Lower leg skin (tissue), 4 donors: Measurements from ENCODE around the gene PTPDC1. TPM values are rescaled to one million over a fixed set of nuclear protein-coding genes. Genes with fewer than 3 reads are reported as not detected.

Experiments
- DNase-seq, 2 donors: peaks; one replicate each; pipeline ENCODE4 v3.0.0-alpha.2; 2019; ENCODE audit warnings: low spot score in 2 of 2
- H3K4me3 ChIP-seq: fragments of 200-600 bp; sonication (generic); 2 replicates; pipeline ENCODE4 v1.5.1; 2017; ENCODE audit warnings: mild to moderate bottlenecking, low read depth; ENCODE audit not compliant: poor library complexity, severe bottlenecking
- POLR2A ChIP-seq, 2 donors: fragments of 450-650 bp; IDR thresholded peaks; one replicate each; pipeline ENCODE4 v1.6.1; 2016 to 2017; ENCODE audit warnings: antibody characterized with exemption in 2 of 2, mild to moderate bottlenecking in 1 of 2, moderate library complexity in 1 of 2
- WGBS, 2 donors: methylation state at CpG; one replicate each; pipeline ENCODE4 v1.1.5; 2018; 5-methylcytosine and 5-hydroxymethylcytosine counted together
- intact Hi-C: fragments of 100-400 bp; cut with DNase I; formaldehyde crosslinking; loops from one replicate; pipeline ENCODE4 v1.15.0; 2023; ENCODE audit warnings: low total_unique reads
- total RNA-seq, 4 donors: library from RNA; depleted of rRNA; stranded (reverse); fragments of >200 nt; gene quantifications; one replicate each; pipeline ENCODE4 v1.1.0, GENCODE V29; 2016
- TF ChIP-seq, protein P1 (sequence below), 3 donors: fragments of 450-650 bp; IDR thresholded peaks; one replicate each; pipeline ENCODE4 v1.5.1; 2016; ENCODE audit warnings: antibody characterized with exemption in 3 of 3, mild to moderate bottlenecking in 3 of 3, moderate library complexity in 2 of 3

Gene PTPDC1
- total RNA-seq, 4 donors from 2014 or later: 5.9 to 9.1 (median 7.6) TPM

DNA sequence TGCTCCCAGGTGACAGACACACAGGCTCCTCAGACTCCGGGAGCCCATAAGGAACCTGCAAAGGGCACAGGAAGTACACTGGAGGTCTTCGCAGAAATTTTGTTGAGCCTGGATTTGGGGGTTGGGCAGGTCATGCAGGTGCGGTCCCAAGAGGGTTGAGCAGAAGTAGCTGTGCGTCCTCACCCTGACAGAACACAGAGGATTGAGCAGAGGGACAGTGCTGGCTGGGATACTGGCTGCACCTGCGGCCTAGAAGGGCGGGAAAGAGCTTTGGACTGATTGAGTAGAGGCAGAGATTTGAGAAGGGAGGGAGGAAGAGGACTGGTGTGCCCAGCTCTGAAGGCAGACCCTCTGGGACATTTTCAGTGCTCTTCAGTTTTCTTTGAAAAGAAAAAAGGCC lies 65.4 kb downstream of the PTPDC1 start:
- 89 to 98% methylated on average over 6 of the region's 6 CpGs for WGBS, 2 donors
- H3K4me3 ChIP-seq: no peak overlapping the region
- intact Hi-C loops: no loop called here
- DNase-seq: no peak
- TF ChIP-seq POLR2A (IDR thresholded peaks at IDR 0.05): no peak
- TF ChIP-seq, protein P1, sequence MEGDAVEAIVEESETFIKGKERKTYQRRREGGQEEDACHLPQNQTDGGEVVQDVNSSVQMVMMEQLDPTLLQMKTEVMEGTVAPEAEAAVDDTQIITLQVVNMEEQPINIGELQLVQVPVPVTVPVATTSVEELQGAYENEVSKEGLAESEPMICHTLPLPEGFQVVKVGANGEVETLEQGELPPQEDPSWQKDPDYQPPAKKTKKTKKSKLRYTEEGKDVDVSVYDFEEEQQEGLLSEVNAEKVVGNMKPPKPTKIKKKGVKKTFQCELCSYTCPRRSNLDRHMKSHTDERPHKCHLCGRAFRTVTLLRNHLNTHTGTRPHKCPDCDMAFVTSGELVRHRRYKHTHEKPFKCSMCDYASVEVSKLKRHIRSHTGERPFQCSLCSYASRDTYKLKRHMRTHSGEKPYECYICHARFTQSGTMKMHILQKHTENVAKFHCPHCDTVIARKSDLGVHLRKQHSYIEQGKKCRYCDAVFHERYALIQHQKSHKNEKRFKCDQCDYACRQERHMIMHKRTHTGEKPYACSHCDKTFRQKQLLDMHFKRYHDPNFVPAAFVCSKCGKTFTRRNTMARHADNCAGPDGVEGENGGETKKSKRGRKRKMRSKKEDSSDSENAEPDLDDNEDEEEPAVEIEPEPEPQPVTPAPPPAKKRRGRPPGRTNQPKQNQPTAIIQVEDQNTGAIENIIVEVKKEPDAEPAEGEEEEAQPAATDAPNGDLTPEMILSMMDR (IDR thresholded peaks at IDR 0.05): no peak

DNA sequence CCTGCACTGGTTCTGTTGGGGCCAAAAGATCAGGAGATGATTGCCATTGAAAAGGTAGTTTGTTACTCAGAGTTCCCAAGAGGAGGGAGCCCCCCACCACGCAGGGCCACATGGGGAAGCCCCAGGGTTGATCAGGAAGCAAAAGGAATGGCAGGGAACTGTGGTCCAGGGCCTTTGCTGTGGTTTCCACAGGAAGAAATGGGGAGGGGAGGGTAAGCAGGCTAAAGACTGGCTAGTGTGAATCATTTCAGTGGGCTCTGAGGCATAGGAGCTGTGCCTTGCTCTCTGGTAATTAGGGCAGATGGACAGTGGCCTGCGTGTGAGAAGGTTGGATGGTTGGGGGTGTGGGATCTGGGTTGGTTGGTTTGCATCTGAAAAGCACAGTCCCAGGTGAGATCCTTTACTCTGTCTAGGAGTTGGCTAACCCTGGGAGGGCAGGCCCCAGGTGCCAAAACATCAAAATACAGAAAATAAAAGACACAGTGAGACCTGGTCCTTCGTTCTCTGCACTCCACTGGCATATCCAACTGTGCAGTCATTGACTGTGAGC lies 66.1 kb downstream of the PTPDC1 start:
- H3K4me3 ChIP-seq: no peak overlapping the region
- intact Hi-C loops: no loop called here
- no peak for TF ChIP-seq POLR2A (IDR thresholded peaks at IDR 0.05)
- TF ChIP-seq, protein P1 (IDR thresholded peaks at IDR 0.05): no peak
- DNase-seq: no peak
- WGBS, 2 donors: 78 to 87% methylated on average over 3 of the region's 3 CpGs

DNA sequence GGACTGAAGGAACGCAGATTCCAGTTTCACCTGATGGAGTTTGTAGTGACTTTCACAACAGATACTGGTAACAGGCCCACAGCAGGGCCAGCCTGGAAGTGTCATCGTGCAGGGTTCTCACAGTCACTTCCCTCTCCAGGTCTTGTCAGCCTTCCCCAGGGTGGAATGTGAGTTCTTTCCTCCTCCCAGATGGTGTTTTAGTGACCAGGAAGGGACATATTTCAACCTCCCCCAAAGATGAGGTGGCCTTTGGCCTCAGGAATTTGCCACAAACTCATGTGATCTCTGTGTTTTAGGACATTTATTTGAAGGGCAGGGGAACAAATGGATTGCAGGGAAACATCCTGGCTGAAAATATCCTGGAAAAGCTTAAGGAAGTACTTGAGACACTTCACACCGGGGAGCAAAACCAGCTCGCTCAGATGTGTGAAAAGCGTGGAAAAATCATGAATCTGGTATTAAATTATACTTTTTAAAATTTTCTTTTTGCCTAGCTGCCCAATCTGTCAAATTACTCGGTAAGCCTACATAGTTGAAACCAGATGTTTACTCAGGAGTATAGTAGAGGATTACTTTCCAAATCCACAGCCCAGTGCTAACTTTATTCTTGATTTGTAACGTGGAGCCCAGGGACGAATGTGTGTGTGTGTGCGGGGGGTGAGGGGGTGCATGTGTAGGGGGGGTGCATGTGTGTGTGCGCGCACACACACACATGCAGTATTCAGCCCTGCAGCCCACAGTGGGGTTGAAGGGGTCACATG lies 66.8 kb downstream of the PTPDC1 start:
- no peak for DNase-seq
- no peak for TF ChIP-seq POLR2A (IDR thresholded peaks at IDR 0.05)
- TF ChIP-seq, protein P1 (IDR thresholded peaks at IDR 0.05): no peak

DNA sequence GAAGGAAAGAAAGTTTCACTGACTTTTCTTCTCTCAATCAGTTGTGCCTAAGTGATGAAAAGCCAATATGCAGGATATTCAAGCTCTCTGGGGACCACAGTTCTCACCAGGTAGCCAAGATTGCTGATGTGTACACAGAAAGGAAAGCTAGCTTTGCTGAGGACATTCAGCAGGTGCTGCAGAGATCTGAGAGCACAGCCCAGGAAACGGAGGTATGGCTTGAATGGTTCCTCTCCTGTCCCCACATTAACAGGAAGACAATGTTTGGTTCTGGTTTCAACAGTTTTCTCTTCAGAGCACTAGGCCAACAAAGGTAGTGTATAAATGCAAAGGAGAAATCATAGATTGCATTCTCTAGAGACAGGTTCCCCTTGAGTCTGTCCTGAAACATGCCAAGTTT lies 69.6 kb downstream of the PTPDC1 start:
- no peak overlapping the region for H3K4me3 ChIP-seq
- 68 to 89% methylated on average over 1 of the region's 1 CpG for whole genome bisulfite sequencing, 2 donors
- DNase-seq: no peak
- TF ChIP-seq, protein P1 (IDR thresholded peaks at IDR 0.05): no peak
- TF ChIP-seq POLR2A (IDR thresholded peaks at IDR 0.05): no peak
- intact Hi-C loops: no loop called here

More for the DNA sequence above, 66.8 kb downstream of the PTPDC1 start:
- intact Hi-C loops: no loop called here
- WGBS, 2 donors: 70 to 75% methylated on average over 11 of the region's 11 CpGs
- H3K4me3 ChIP-seq: no peak overlapping the region

DNA sequence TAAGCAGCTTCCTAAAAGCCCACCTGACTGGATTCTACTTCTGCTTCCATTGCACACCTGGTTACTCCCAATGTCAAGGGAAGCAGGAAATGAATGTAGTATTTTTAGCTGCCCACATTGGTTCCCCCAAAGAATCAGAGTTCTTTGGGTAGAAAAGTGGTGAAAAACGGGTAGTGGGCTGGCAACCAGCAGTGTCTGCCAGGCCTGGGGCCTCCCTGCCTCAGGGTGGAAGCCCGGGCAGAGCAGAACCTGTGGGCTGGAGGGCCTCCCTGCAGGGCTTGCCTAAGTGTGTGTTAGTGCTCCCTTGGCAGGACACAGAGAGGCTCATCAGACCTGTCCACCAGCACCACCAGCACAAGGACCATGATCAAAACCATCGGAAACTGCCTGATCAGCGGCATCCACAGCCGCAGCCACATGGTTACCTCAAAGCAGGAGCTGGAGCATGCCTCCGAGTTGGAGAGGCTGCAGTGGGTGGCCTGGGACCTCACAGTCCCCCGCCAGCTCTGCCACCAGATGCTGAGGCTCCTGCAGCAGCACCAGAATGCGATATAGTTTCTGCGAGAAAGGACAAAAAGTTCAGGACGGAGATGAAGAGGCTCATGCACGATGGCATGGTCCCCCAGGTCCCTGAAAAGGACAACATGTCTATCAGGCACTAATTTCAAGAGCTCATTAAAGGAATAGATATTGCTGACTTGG lies 72.2 kb downstream of the PTPDC1 start:
- DNase-seq: no peak
- TF ChIP-seq POLR2A (IDR thresholded peaks at IDR 0.05): no peak
- TF ChIP-seq, protein P1 (IDR thresholded peaks at IDR 0.05): no peak
- no peak overlapping the region for H3K4me3 ChIP-seq
- 83 to 85% methylated on average over 11 of the region's 11 CpGs for WGBS, 2 donors
- intact Hi-C loops: no loop called here
